ENCODE measurements around the gene IL10RA. TPM values are rescaled to one million over a fixed set of nuclear protein-coding genes. Genes with fewer than 3 reads are reported as not detected.
"Not testable (repeated sequence)": the region's sequence is repeated elsewhere in the genome, so short reads cannot be mapped to it uniquely, and the experiment has no call there.

The IL10RA gene
- total RNA-seq, 2 donors from 2014 or later = 4.5 to 10.7 TPM

- intact Hi-C loops (cut with DNase I) = no loop called here
- no peak for DNase-seq (ENCODE audit: low spot score)
- no peak overlapping the region for H3K27ac ChIP-seq
- H3K4me1 ChIP-seq (replicated peaks) = no peaks in the 10 kb centered on the region
- H3K4me3 ChIP-seq = no peak overlapping the region
- WGBS = 75% methylated on average over 5 of the region's 5 CpGs
- no peaks in the 10 kb centered on the region for H3K27me3 ChIP-seq (replicated peaks; ENCODE audit: insufficient read depth)
- no peaks in the 10 kb centered on the region for H3K9me3 ChIP-seq
- no peaks in the 10 kb centered on the region for H3K36me3 ChIP-seq
- no peak for TF ChIP-seq POLR2A (IDR thresholded peaks at IDR 0.05)
- TF ChIP-seq POLR2AphosphoS5 (IDR thresholded peaks at IDR 0.05) = no peak
- no peak for TF ChIP-seq CTCF (IDR thresholded peaks at IDR 0.05)
Measured at GRCh38 chr11:117977029-117977428, 9.2 kb upstream of the IL10RA start.

GRCh38 chr11:117977612-117978264 is 8.5 kb upstream of the IL10RA start:
- H3K36me3 ChIP-seq; H3K4me1 ChIP-seq (replicated peaks); intact Hi-C loops (cut with DNase I); DNase-seq (ENCODE audit: low spot score); H3K4me3 ChIP-seq; H3K27ac ChIP-seq; H3K9me3 ChIP-seq; H3K27me3 ChIP-seq (replicated peaks; ENCODE audit: insufficient read depth): not testable (repeated sequence)
- WGBS = 76% methylated on average over 23 of the region's 23 CpGs

GRCh38 chr11:117978291-117978910 is 7.8 kb upstream of the IL10RA start:
- H3K36me3 ChIP-seq; H3K4me1 ChIP-seq (replicated peaks); H3K9me3 ChIP-seq; H3K27me3 ChIP-seq (replicated peaks; ENCODE audit: insufficient read depth); intact Hi-C loops (cut with DNase I); H3K4me3 ChIP-seq; DNase-seq (ENCODE audit: low spot score); H3K27ac ChIP-seq: not testable (repeated sequence)
- 93% methylated on average over 34 of the region's 36 CpGs for WGBS

GRCh38 chr11:117978991-117979390 is 7.2 kb upstream of the IL10RA start:
- WGBS = 38% methylated on average over 4 of the region's 4 CpGs
- Histone ChIP-seq H3K36me3 (no peaks in the 10 kb centered on the region), H3K4me1 (replicated peaks) (no peaks in the 10 kb centered on the region), H3K9me3 (no peaks in the 10 kb centered on the region), H3K4me3 (no peak overlapping the region), H3K27ac (no peak overlapping the region), H3K27me3 (replicated peaks; ENCODE audit: insufficient read depth) (no peaks in the 10 kb centered on the region)
- DNase-seq (ENCODE audit: low spot score) = no peak
- TF ChIP-seq CTCF (IDR thresholded peaks at IDR 0.05) = no peak
- TF ChIP-seq POLR2A (IDR thresholded peaks at IDR 0.05) = no peak
- no peak for TF ChIP-seq POLR2AphosphoS5 (IDR thresholded peaks at IDR 0.05)
- intact Hi-C loops (cut with DNase I) = no loop called here

- 72% methylated on average over 7 of the region's 7 CpGs for WGBS
- Histone ChIP-seq H3K4me3 (no peak overlapping the region), H3K27me3 (replicated peaks; ENCODE audit: insufficient read depth) (no peaks in the 10 kb centered on the region), H3K27ac (no peak overlapping the region), H3K4me1 (replicated peaks) (no peaks in the 10 kb centered on the region), H3K36me3 (no peaks in the 10 kb centered on the region), H3K9me3 (no peaks in the 10 kb centered on the region)
- no peak for TF ChIP-seq POLR2A (IDR thresholded peaks at IDR 0.05)
- TF ChIP-seq CTCF (IDR thresholded peaks at IDR 0.05) = no peak
- DNase-seq (ENCODE audit: low spot score) = no peak
- intact Hi-C loops (cut with DNase I) = no loop called here
Measured at GRCh38 chr11:117979481-117980211, 6.5 kb upstream of the IL10RA start.

Data from prostate gland (tissue), 2 donors.